Measurements from ENCODE around the gene PRLR. TPM values are rescaled to one million over a fixed set of nuclear protein-coding genes. Genes with fewer than 3 reads are reported as not detected.
A peak's percentile ranks its signal among the peaks of the same experiment; 100 is the strongest.

Gene PRLR
- total and polyA plus RNA-seq, 5 donors = 0.20 to 1.7 (median 0.95) TPM

GRCh38 chr5:35030426-35031100, 199.7 kb downstream of the PRLR start:
- intact Hi-C loops (cut with DNase I) = no loop called here
- ATAC-seq (no peak), DNase-seq (no peak)
- Histone ChIP-seq H3K27me3 (ENCODE audit: control insufficient read depth, insufficient read depth) (no peaks in the 10 kb centered on the region), H3K9me3 (ENCODE audit: control insufficient read depth, low read length) (no peaks in the 10 kb centered on the region), H3K27ac (ENCODE audit: low read length) (no peak overlapping the region), H3K4me1 (ENCODE audit: control insufficient read depth, insufficient read depth, low read length) (no peaks in the 10 kb centered on the region), H3K4me3 (ENCODE audit: low read length) (no peak overlapping the region)
- WGBS = 79% methylated on average over 10 of the region's 10 CpGs

- Histone ChIP-seq H3K27ac (ENCODE audit: low read length) (no peak overlapping the region), H3K27me3 (ENCODE audit: control insufficient read depth, insufficient read depth) (no peaks in the 10 kb centered on the region), H3K9me3 (ENCODE audit: control insufficient read depth, low read length) (no peaks in the 10 kb centered on the region), H3K4me1 (ENCODE audit: control insufficient read depth, insufficient read depth, low read length) (no peaks in the 10 kb centered on the region), H3K4me3 (ENCODE audit: low read length) (no peak overlapping the region)
- intact Hi-C loops (cut with DNase I) = no loop called here
- ATAC-seq (no peak), DNase-seq (no peak)
- 47% methylated on average over 4 of the region's 4 CpGs for WGBS
Measured at GRCh38 chr5:35029333-35029732, 201.0 kb downstream of the PRLR start.

GRCh38 chr5:35026941-35027340, 203.3 kb downstream of the PRLR start:
- no peaks in the 10 kb centered on the region for H3K9me3 ChIP-seq (ENCODE audit: control insufficient read depth, low read length)
- intact Hi-C loops (cut with DNase I) = no loop called here
- no peak overlapping the region for H3K4me3 ChIP-seq (ENCODE audit: low read length)
- H3K4me1 ChIP-seq (ENCODE audit: control insufficient read depth, insufficient read depth, low read length) = no peaks in the 10 kb centered on the region
- DNase-seq = no peak
- no peak for ATAC-seq
- no peak overlapping the region for H3K27ac ChIP-seq (ENCODE audit: low read length)
- no peaks in the 10 kb centered on the region for H3K27me3 ChIP-seq (ENCODE audit: control insufficient read depth, insufficient read depth)
- 69% methylated on average over 5 of the region's 5 CpGs for WGBS

GRCh38 chr5:35026280-35026840, 203.9 kb downstream of the PRLR start:
- WGBS = 72% methylated on average over 5 of the region's 5 CpGs
- intact Hi-C loops (cut with DNase I) = no loop called here
- H3K4me1 ChIP-seq (ENCODE audit: control insufficient read depth, insufficient read depth, low read length) = no peaks in the 10 kb centered on the region
- DNase-seq (no peak), ATAC-seq (no peak)
- H3K27ac ChIP-seq (ENCODE audit: low read length) = no peak overlapping the region
- H3K4me3 ChIP-seq (ENCODE audit: low read length) = no peak overlapping the region
- no peaks in the 10 kb centered on the region for H3K27me3 ChIP-seq (ENCODE audit: control insufficient read depth, insufficient read depth)
- no peaks in the 10 kb centered on the region for H3K9me3 ChIP-seq (ENCODE audit: control insufficient read depth, low read length)

GRCh38 chr5:35024911-35025510, 205.3 kb downstream of the PRLR start:
- Histone ChIP-seq H3K4me1 (ENCODE audit: control insufficient read depth, insufficient read depth, low read length) (no peaks in the 10 kb centered on the region), H3K4me3 (ENCODE audit: low read length) (no peak overlapping the region), H3K27ac (ENCODE audit: low read length) (no peak overlapping the region), H3K9me3 (ENCODE audit: control insufficient read depth, low read length) (no peaks in the 10 kb centered on the region), H3K27me3 (ENCODE audit: control insufficient read depth, insufficient read depth) (no peaks in the 10 kb centered on the region)
- intact Hi-C loops (cut with DNase I) = no loop called here
- ATAC-seq (no peak), DNase-seq (no peak)
- WGBS = 78% methylated on average over 10 of the region's 10 CpGs

- intact Hi-C loops (cut with DNase I) = no loop called here
- WGBS = 68% methylated on average over 7 of the region's 7 CpGs
- DNase-seq = no peak
- no peaks in the 10 kb centered on the region for H3K9me3 ChIP-seq (ENCODE audit: control insufficient read depth, low read length)
- H3K27ac ChIP-seq (ENCODE audit: low read length) = no peak overlapping the region
- H3K27me3 ChIP-seq (ENCODE audit: control insufficient read depth, insufficient read depth) = no peaks in the 10 kb centered on the region
- no peak overlapping the region for H3K4me3 ChIP-seq (ENCODE audit: low read length)
- no peak for ATAC-seq
- H3K4me1 ChIP-seq (ENCODE audit: control insufficient read depth, insufficient read depth, low read length) = no peaks in the 10 kb centered on the region
Measured at GRCh38 chr5:35023391-35024178, 206.7 kb downstream of the PRLR start.

GRCh38 chr5:35016174-35017051, 213.9 kb downstream of the PRLR start:
- Histone ChIP-seq H3K9me3 (ENCODE audit: control insufficient read depth, low read length) (no peaks in the 10 kb centered on the region), H3K27me3 (ENCODE audit: control insufficient read depth, insufficient read depth) (no peaks in the 10 kb centered on the region), H3K4me1 (ENCODE audit: control insufficient read depth, insufficient read depth, low read length) (no peaks in the 10 kb centered on the region), H3K27ac (ENCODE audit: low read length) (no peak overlapping the region), H3K4me3 (ENCODE audit: low read length) (no peak overlapping the region)
- ATAC-seq (no peak), DNase-seq (no peak)
- intact Hi-C loops (cut with DNase I) = no loop called here
- 55% methylated on average over 4 of the region's 4 CpGs for WGBS

GRCh38 chr5:35015063-35015462, 215.2 kb downstream of the PRLR start:
- ATAC-seq (peak; percentile 47 to 66), DNase-seq (no peak)
- no peak overlapping the region for H3K4me3 ChIP-seq (ENCODE audit: low read length)
- H3K9me3 ChIP-seq (ENCODE audit: control insufficient read depth, low read length) = no peaks in the 10 kb centered on the region
- no peak overlapping the region for H3K27ac ChIP-seq (ENCODE audit: low read length)
- H3K4me1 ChIP-seq (ENCODE audit: control insufficient read depth, insufficient read depth, low read length) = no peaks in the 10 kb centered on the region
- H3K27me3 ChIP-seq (ENCODE audit: control insufficient read depth, insufficient read depth) = no peaks in the 10 kb centered on the region
- WGBS = 71% methylated on average over 4 of the region's 4 CpGs
- intact Hi-C loops (cut with DNase I) = no loop called here

GRCh38 chr5:35012796-35013195, 217.5 kb downstream of the PRLR start:
- Histone ChIP-seq H3K27ac (ENCODE audit: low read length) (no peak overlapping the region), H3K27me3 (ENCODE audit: control insufficient read depth, insufficient read depth) (no peaks in the 10 kb centered on the region), H3K4me3 (ENCODE audit: low read length) (no peak overlapping the region), H3K4me1 (ENCODE audit: control insufficient read depth, insufficient read depth, low read length) (no peaks in the 10 kb centered on the region), H3K9me3 (ENCODE audit: control insufficient read depth, low read length) (no peaks in the 10 kb centered on the region)
- intact Hi-C loops (cut with DNase I) = no loop called here
- DNase-seq (peak; percentile 61 to 70 (median 69)), ATAC-seq (peak; percentile 88 to 92)
- 48% methylated on average over 5 of the region's 5 CpGs for WGBS

GRCh38 chr5:35012365-35012764, 217.9 kb downstream of the PRLR start:
- 67% methylated on average over 3 of the region's 3 CpGs for WGBS
- DNase-seq = no peak
- ATAC-seq = no peak
- Histone ChIP-seq H3K4me1 (ENCODE audit: control insufficient read depth, insufficient read depth, low read length) (no peaks in the 10 kb centered on the region), H3K9me3 (ENCODE audit: control insufficient read depth, low read length) (no peaks in the 10 kb centered on the region), H3K27me3 (ENCODE audit: control insufficient read depth, insufficient read depth) (no peaks in the 10 kb centered on the region), H3K4me3 (ENCODE audit: low read length) (no peak overlapping the region), H3K27ac (ENCODE audit: low read length) (no peak overlapping the region)
- intact Hi-C loops (cut with DNase I) = no loop called here

All from right cardiac atrium (tissue), 5 donors.